A673 (cell line): ENCODE results near the gene DOCK4.
"Not testable (repeated sequence)": the region's sequence is repeated elsewhere in the genome, so short reads cannot be mapped to it uniquely, and the experiment has no call there.

Source experiments
- EZH2 ChIP-seq: fragments of 200-600 bp; sonication (generic); IDR thresholded peaks from 2 replicates; pipeline ENCODE4 v1.6.1; 2017; ENCODE audit warnings: borderline replicate concordance, low read depth, mild to moderate bottlenecking, mixed read lengths, antibody characterized with exemption, low read length; ENCODE audit not compliant: poor library complexity, severe bottlenecking
- TF ChIP-seq, protein P1 (sequence below): fragments of 300-800, 200-600 bp; sonication (generic); conservative IDR thresholded peaks from 2 replicates; pipeline ENCODE4 v1.5.1; 2017; ENCODE audit warnings: low read depth, mild to moderate bottlenecking, antibody characterized with exemption, low read length, moderate library complexity, mixed read lengths

DNA sequence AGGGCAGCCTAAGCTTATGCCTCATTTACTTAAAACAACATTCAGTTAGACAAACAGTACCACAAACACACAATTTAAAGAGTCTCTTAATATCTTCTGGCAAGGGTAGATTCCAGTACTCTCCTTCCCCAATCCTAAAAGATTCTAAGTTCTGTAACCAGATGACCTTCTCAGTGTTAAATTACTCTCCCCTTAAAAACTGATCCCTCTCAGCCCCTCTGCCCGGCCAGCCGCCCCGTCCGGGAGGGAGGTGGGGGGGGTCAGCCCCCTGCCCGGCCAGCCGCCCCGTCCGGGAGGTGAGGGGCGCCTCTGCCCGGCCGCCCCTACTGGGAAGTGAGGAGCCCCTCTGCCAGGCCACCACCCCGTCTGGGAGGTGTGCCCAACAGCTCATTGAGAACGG lies 78.2 kb downstream of the DOCK4 start:
- TF ChIP-seq, protein P1, sequence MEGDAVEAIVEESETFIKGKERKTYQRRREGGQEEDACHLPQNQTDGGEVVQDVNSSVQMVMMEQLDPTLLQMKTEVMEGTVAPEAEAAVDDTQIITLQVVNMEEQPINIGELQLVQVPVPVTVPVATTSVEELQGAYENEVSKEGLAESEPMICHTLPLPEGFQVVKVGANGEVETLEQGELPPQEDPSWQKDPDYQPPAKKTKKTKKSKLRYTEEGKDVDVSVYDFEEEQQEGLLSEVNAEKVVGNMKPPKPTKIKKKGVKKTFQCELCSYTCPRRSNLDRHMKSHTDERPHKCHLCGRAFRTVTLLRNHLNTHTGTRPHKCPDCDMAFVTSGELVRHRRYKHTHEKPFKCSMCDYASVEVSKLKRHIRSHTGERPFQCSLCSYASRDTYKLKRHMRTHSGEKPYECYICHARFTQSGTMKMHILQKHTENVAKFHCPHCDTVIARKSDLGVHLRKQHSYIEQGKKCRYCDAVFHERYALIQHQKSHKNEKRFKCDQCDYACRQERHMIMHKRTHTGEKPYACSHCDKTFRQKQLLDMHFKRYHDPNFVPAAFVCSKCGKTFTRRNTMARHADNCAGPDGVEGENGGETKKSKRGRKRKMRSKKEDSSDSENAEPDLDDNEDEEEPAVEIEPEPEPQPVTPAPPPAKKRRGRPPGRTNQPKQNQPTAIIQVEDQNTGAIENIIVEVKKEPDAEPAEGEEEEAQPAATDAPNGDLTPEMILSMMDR, result not testable (repeated sequence)
- not testable (repeated sequence) for TF ChIP-seq EZH2
